NCI-H1930 (cell line): ENCODE results near the gene TFAP2E.

Experiments
- DNase-seq, 2 experiments: peaks; one replicate each; lab custom pipeline; 2025; lab: John Stamatoyannopoulos, UW

The TFAP2E gene

GRCh38 chr1:35644204-35644603 is 71.1 kb downstream of the TFAP2E start:
- no peak for DNase-seq
